Measurements from ENCODE around the gene TRIM41. TPM values are rescaled to one million over a fixed set of nuclear protein-coding genes. Genes with fewer than 3 reads are reported as not detected.
A peak's percentile ranks its signal among the peaks of the same experiment; 100 is the strongest.

TRIM41 gene
- total and polyA plus RNA-seq, 3 experiments from 2014 or later, result 2.2 to 42.7 (median 35.2) TPM

- Histone ChIP-seq H3K36me3 (ENCODE audit: insufficient read depth, low read length) (peaks cover 16% of the 10 kb centered on the region), H3K27me3 (ENCODE audit: insufficient read depth, low read length, poor library complexity, severe bottlenecking) (no peaks in the 10 kb centered on the region), H3K9me3 (ENCODE audit: low read length) (no peaks in the 10 kb centered on the region), H3K4me1 (ENCODE audit: insufficient read depth, low read length) (peaks cover 55% of the 10 kb centered on the region), H3K4me3 (ENCODE audit: low read length) (no peak overlapping the region), H3K27ac (ENCODE audit: low read depth, low read length) (no peak overlapping the region)
- Mint-ChIP-seq H3K27ac (peak overlapping the region in 5 of 8 donors; percentile 1 to 52 (median 18)), H3K4me1 (peaks cover 66 to 89% (median 84%) of the 10 kb centered on the region in 3 donors), H3K9me3 (no peaks in the 10 kb centered on the region), H3K27me3 (no peaks in the 10 kb centered on the region), H3K36me3 (peaks cover 0 to 66% (median 16%) of the 10 kb centered on the region in 3 donors), H3K4me3 (peak overlapping the region in 1 of 7 donors; percentile 52)
- CTCF ChIA-PET, result interaction anchor here (1.7 kb wide), 1 partner anchor 70 kb away, joined by 4 read pairs; no protein-coding TSS in a partner anchor
- POLR2A ChIA-PET, result no interaction called here
- DNase-seq, result no peak
These were observed 32.2 kb downstream of the TRIM41 start for GRCh38 chr5:181255276-181255675.

- no peaks in the 10 kb centered on the region for H3K9me3 Mint-ChIP-seq
- peak overlapping the region in 2 of 7 donors; percentile 11 to 52 for H3K4me3 Mint-ChIP-seq
- DNase-seq, result no peak
These were observed 32.9 kb downstream of the TRIM41 start for GRCh38 chr5:181255836-181256578.

GRCh38 chr5:181258576-181258975, 35.5 kb downstream of the TRIM41 start:
- POLR2A ChIA-PET, result interaction anchor here (0.6 kb wide), 1 partner anchor 9 kb away, joined by 3 read pairs; no protein-coding TSS in a partner anchor
- Mint-ChIP-seq H3K27ac (peak overlapping the region; percentile 95 to 99 (median 98)), H3K9me3 (no peaks in the 10 kb centered on the region), H3K36me3 (peaks cover under 1 to 60% (median 16%) of the 10 kb centered on the region in 3 donors), H3K4me1 (peaks cover 63 to 74% (median 72%) of the 10 kb centered on the region in 3 donors), H3K4me3 (peak overlapping the region; percentile 97 to 99 (median 98)), H3K27me3 (no peaks in the 10 kb centered on the region)
- H3K9me3 ChIP-seq (ENCODE audit: low read length), result no peaks in the 10 kb centered on the region
- peaks cover 15% of the 10 kb centered on the region for H3K36me3 ChIP-seq (ENCODE audit: insufficient read depth, low read length)
- CTCF ChIA-PET, result no interaction called here
- no peak overlapping the region for H3K27ac ChIP-seq (ENCODE audit: low read depth, low read length)
- H3K4me3 ChIP-seq (ENCODE audit: low read length), result peak overlapping the region; percentile 99
- DNase-seq, result no peak
- H3K27me3 ChIP-seq (ENCODE audit: insufficient read depth, low read length, poor library complexity, severe bottlenecking), result no peaks in the 10 kb centered on the region
- peaks cover 62% of the 10 kb centered on the region for H3K4me1 ChIP-seq (ENCODE audit: insufficient read depth, low read length)

More at GRCh38 chr5:181255836-181256578, 32.9 kb downstream of the TRIM41 start:
- peaks cover 0 to 69% (median 16%) of the 10 kb centered on the region in 3 donors for H3K36me3 Mint-ChIP-seq
- H3K4me1 ChIP-seq (ENCODE audit: insufficient read depth, low read length), result peaks cover 57% of the 10 kb centered on the region
- peaks cover 70 to 88% (median 85%) of the 10 kb centered on the region in 3 donors for H3K4me1 Mint-ChIP-seq
- no peaks in the 10 kb centered on the region for H3K9me3 ChIP-seq (ENCODE audit: low read length)
- H3K4me3 ChIP-seq (ENCODE audit: low read length), result no peak overlapping the region
- H3K27ac ChIP-seq (ENCODE audit: low read depth, low read length), result no peak overlapping the region
- POLR2A ChIA-PET, result no interaction called here
- CTCF ChIA-PET, result interaction anchor here (1.7 kb wide), 1 partner anchor 71 kb away, joined by 4 read pairs; no protein-coding TSS in a partner anchor
- H3K36me3 ChIP-seq (ENCODE audit: insufficient read depth, low read length), result peaks cover 16% of the 10 kb centered on the region
- H3K27me3 Mint-ChIP-seq, result no peaks in the 10 kb centered on the region
- peak overlapping the region in 7 of 8 donors; percentile 50 to 71 (median 59) for H3K27ac Mint-ChIP-seq
- H3K27me3 ChIP-seq (ENCODE audit: insufficient read depth, low read length, poor library complexity, severe bottlenecking), result no peaks in the 10 kb centered on the region

- H3K9me3 Mint-ChIP-seq, result no peaks in the 10 kb centered on the region
- peak overlapping the region; percentile 95 to 99 (median 98) for H3K27ac Mint-ChIP-seq
- Histone ChIP-seq H3K4me3 (ENCODE audit: low read length) (peak overlapping the region; percentile 99), H3K36me3 (ENCODE audit: insufficient read depth, low read length) (peaks cover 19% of the 10 kb centered on the region), H3K27ac (ENCODE audit: low read depth, low read length) (peak overlapping the region; percentile 99), H3K27me3 (ENCODE audit: insufficient read depth, low read length, poor library complexity, severe bottlenecking) (no peaks in the 10 kb centered on the region), H3K9me3 (ENCODE audit: low read length) (no peaks in the 10 kb centered on the region), H3K4me1 (ENCODE audit: insufficient read depth, low read length) (peaks cover 62% of the 10 kb centered on the region)
- H3K36me3 Mint-ChIP-seq, result peaks cover 5 to 60% (median 18%) of the 10 kb centered on the region in 3 donors
- ChIA-PET CTCF (interaction anchor here (3.5 kb wide), 1 partner anchor 36 kb away, joined by 39 read pairs; the partner anchor contains the start of gene TRIM41), POLR2A (interaction anchor here (0.7 to 4.7 kb wide), 3 partner anchors 15 to 70 kb away, joined by 3 to 118 read pairs (median 94); partner anchors contain the start of gene RACK1)
- H3K4me3 Mint-ChIP-seq, result peak overlapping the region; percentile 97 to 99 (median 98)
- peaks cover 64 to 73% (median 69%) of the 10 kb centered on the region in 3 donors for H3K4me1 Mint-ChIP-seq
- DNase-seq, result no peak
- no peaks in the 10 kb centered on the region for H3K27me3 Mint-ChIP-seq
These were observed 36.2 kb downstream of the TRIM41 start for GRCh38 chr5:181259283-181259682.

GRCh38 chr5:181259974-181260719, 37.1 kb downstream of the TRIM41 start:
- POLR2A ChIA-PET, result interaction anchor here (0.7 to 4.7 kb wide), 7 partner anchors 8 to 75 kb away, joined by 3 to 118 read pairs (median 31); partner anchors contain the start of genes RACK1 and TRIM41
- Histone ChIP-seq H3K36me3 (ENCODE audit: insufficient read depth, low read length) (peaks cover 13% of the 10 kb centered on the region), H3K4me3 (ENCODE audit: low read length) (peak overlapping the region; percentile 99), H3K4me1 (ENCODE audit: insufficient read depth, low read length) (peaks cover 56% of the 10 kb centered on the region), H3K9me3 (ENCODE audit: low read length) (no peaks in the 10 kb centered on the region), H3K27ac (ENCODE audit: low read depth, low read length) (peak overlapping the region; percentile 99), H3K27me3 (ENCODE audit: insufficient read depth, low read length, poor library complexity, severe bottlenecking) (no peaks in the 10 kb centered on the region)
- H3K36me3 Mint-ChIP-seq, result peaks cover 5 to 56% (median 14%) of the 10 kb centered on the region in 3 donors
- no peak for DNase-seq
- H3K4me1 Mint-ChIP-seq, result peaks cover 57 to 64% (median 61%) of the 10 kb centered on the region in 3 donors
- H3K27me3 Mint-ChIP-seq, result no peaks in the 10 kb centered on the region
- no peaks in the 10 kb centered on the region for H3K9me3 Mint-ChIP-seq
- CTCF ChIA-PET, result interaction anchor here (1.0 to 3.5 kb wide), 12 partner anchors 9 to 92 kb away, joined by 3 to 39 read pairs (median 12); partner anchors contain the start of genes RACK1, TRIM41 and TRIM7
- H3K27ac Mint-ChIP-seq, result peak overlapping the region; percentile 95 to 99 (median 98)
- H3K4me3 Mint-ChIP-seq, result peak overlapping the region; percentile 97 to 99 (median 98)

- H3K27ac ChIP-seq (ENCODE audit: low read depth, low read length), result peak within 1 kb of the TSS; percentile 99
- Mint-ChIP-seq H3K27me3 (no peaks in the 10 kb centered on the region), H3K36me3 (peaks cover 5 to 52% (median 13%) of the 10 kb centered on the region in 3 donors), H3K4me3 (peak within 1 kb of the TSS; percentile 97 to 99 (median 98)), H3K4me1 (peaks cover 50 to 58% (median 54%) of the 10 kb centered on the region in 3 donors), H3K27ac (peak within 1 kb of the TSS; percentile 95 to 99 (median 98)), H3K9me3 (no peaks in the 10 kb centered on the region)
- POLR2A ChIA-PET, result interaction anchor here (0.6 to 4.7 kb wide), 10 partner anchors 9 to 458 kb away, joined by 3 to 118 read pairs (median 20); partner anchors contain the start of genes RACK1 and TRIM41
- DNase-seq, result peak; percentile 83 to 95 (median 91)
- peak within 1 kb of the TSS; percentile 99 for H3K4me3 ChIP-seq (ENCODE audit: low read length)
- H3K4me1 ChIP-seq (ENCODE audit: insufficient read depth, low read length), result peaks cover 49% of the 10 kb centered on the region
- no peaks in the 10 kb centered on the region for H3K9me3 ChIP-seq (ENCODE audit: low read length)
- no peaks in the 10 kb centered on the region for H3K27me3 ChIP-seq (ENCODE audit: insufficient read depth, low read length, poor library complexity, severe bottlenecking)
- CTCF ChIA-PET, result interaction anchor here (1.0 to 3.5 kb wide), 13 partner anchors 9 to 92 kb away, joined by 3 to 39 read pairs (median 8); partner anchors contain the start of genes RACK1, TRIM41 and TRIM7
- H3K36me3 ChIP-seq (ENCODE audit: insufficient read depth, low read length), result peaks cover 7% of the 10 kb centered on the region
These were observed 37.7 kb downstream of the TRIM41 start, which contains the start of gene TRIM52 for GRCh38 chr5:181260720-181261319. Gene TRIM52, minus strand, starts transcription at chr5:181261143. Its CDS starts 330 bp downstream, at chr5:181260813.
